AG04450 (cell line): ENCODE data around the gene YARS1. TPM values are rescaled to one million over a fixed set of nuclear protein-coding genes. Genes with fewer than 3 reads are reported as not detected.

Source experiments
- CTCF ChIA-PET: fragments of 300-600, 350-600 bp; formaldehyde crosslinking; extraction: SDS; loops from one replicate; lab custom pipeline; 2022; ENCODE audit warnings: antibody characterized with exemption, inconsistent platforms; lab: Charles Lee
- POLR2A ChIA-PET: fragments of 350-600 bp; formaldehyde crosslinking; extraction: SDS; loops from one replicate; lab custom pipeline; 2021; ENCODE audit warnings: antibody characterized with exemption, inconsistent platforms; lab: Yijun Ruan, JAX
- DNase-seq: peaks from one replicate; pipeline ENCODE4 v3.0.0-alpha.2; 2011; ENCODE audit warnings: low read depth, low spot score
- H3K27ac ChIP-seq: one replicate; pipeline ENCODE4 v1.5.1; 2012; ENCODE audit warnings: low read depth, low read length, control low read depth
- H3K27me3 ChIP-seq: one replicate; pipeline ENCODE4 v1.6.0; 2012; ENCODE audit warnings: low read length; ENCODE audit not compliant: control insufficient read depth, insufficient read depth
- H3K4me3 ChIP-seq: 2 replicates; pipeline ENCODE4 v1.5.1; 2011; ENCODE audit warnings: mild to moderate bottlenecking, low read depth, low read length, control low read depth
- H3K9me3 ChIP-seq: 2 replicates; pipeline ENCODE4 v1.5.1; 2012; ENCODE audit warnings: low read length; ENCODE audit not compliant: control insufficient read depth, insufficient read depth
- CTCF ChIP-seq: IDR thresholded peaks from 2 replicates; pipeline ENCODE4 v1.5.1; 2011; ENCODE audit warnings: low read depth, low read length, control low read depth, inconsistent platforms
- polyA plus RNA-seq: library from polyadenylated mRNA; depleted of rRNA; stranded (reverse); fragments of >200 nt; gene quantifications from 2 replicates; pipeline ENCODE4 v1.2.3, GENCODE V29; 2011

YARS1 gene
- polyA plus RNA-seq, 1 experiment: 105 TPM

GRCh38 chr1:32758795-32759430 is 58.2 kb downstream of the YARS1 start:
- H3K27me3 ChIP-seq: no peaks in the 10 kb centered on the region
- CTCF ChIA-PET: interaction anchor here (0.8 kb wide), 1 partner anchor 327 kb away, joined by 3 read pairs; no protein-coding TSS in a partner anchor
- H3K9me3 ChIP-seq: no peaks in the 10 kb centered on the region; the same call in 1 of the 2 replicates
- POLR2A ChIA-PET: no interaction called here
- H3K27ac ChIP-seq: no peak overlapping the region
- TF ChIP-seq CTCF: no peak
- DNase-seq: no peak
- H3K4me3 ChIP-seq: no peak overlapping the region

- Histone ChIP-seq H3K27ac (no peak overlapping the region), H3K4me3 (no peak overlapping the region), H3K27me3 (no peaks in the 10 kb centered on the region), H3K9me3 (no peaks in the 10 kb centered on the region; the same call in 1 of the 2 replicates)
- ChIA-PET CTCF (no interaction called here), POLR2A (interaction anchor here (0.5 kb wide), 1 partner anchor 35 kb away, joined by 3 read pairs; no protein-coding TSS in a partner anchor)
- DNase-seq: no peak
- TF ChIP-seq CTCF: no peak
Measured at GRCh38 chr1:32758177-32758794, 58.9 kb downstream of the YARS1 start.

DNA sequence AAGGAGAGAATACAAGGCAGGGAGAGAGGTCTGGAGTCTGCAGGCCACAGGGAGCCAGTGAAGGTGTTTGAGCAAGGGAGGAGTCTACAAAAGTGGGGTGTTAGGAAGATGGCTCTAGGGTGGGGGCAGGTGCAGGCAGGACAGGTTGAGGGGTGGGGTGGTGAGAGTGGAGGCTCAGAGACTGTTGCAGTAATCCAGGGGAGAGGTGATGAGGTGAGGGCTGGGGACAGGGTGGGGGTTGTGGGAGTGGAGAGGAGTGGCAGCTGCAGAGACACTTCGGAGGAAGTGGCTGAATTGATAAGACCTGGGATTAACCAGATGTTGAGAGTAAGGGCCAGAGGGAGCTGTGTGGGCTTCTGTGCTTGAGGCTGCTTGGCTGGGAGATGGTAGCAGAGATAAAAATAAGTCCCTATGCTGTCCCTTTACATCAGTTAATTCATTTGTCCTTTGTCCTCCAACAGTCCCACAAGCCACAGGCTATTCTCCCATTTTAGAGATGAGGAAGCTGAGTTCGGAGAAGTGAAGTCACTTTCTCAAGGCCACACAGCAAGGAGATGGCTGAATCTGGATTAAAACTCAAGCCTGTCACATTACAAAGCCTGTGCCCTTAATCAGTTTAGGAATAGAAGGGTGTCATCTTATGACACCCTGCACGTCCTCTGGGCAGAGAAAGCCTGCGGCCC is 59.8 kb downstream of the YARS1 start:
- no peak for DNase-seq
- Histone ChIP-seq H3K27ac (no peak overlapping the region), H3K27me3 (no peaks in the 10 kb centered on the region), H3K4me3 (no peak overlapping the region), H3K9me3 (no peaks in the 10 kb centered on the region)
- ChIA-PET POLR2A (interaction anchor here (0.5 kb wide), 1 partner anchor 34 kb away, joined by 3 read pairs; no protein-coding TSS in a partner anchor), CTCF (no interaction called here)
- TF ChIP-seq CTCF: no peak

DNA sequence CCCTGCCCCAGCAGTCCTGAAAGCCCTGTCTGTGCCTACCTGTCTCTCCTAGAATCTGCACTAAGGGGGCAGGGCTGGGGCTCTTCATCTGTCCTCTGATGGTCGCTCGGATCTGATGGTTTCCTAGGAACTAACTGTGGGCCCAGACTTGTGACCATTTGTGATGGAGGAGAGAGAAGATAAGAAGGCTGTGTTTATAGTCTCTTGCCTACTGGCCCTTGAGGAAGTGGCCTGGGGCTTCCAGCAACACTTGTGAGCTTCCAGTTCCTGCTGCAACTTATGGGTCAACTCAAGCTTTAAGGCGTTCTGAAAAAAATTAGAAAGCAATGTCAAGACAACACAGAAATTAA is 61.4 kb downstream of the YARS1 start:
- Histone ChIP-seq H3K4me3 (no peak overlapping the region), H3K27me3 (no peaks in the 10 kb centered on the region), H3K27ac (no peak overlapping the region), H3K9me3 (no peaks in the 10 kb centered on the region)
- ChIA-PET POLR2A (interaction anchor here (0.7 kb wide), 1 partner anchor 105 kb away, joined by 3 read pairs; the partner anchor contains the start of gene RBBP4), CTCF (no interaction called here)
- TF ChIP-seq CTCF: no peak
- DNase-seq: no peak
